Coronary artery (tissue), 2 donors: ENCODE results near the gene SOCS1.

ENCODE experiments used
- DNase-seq: peaks from one replicate; pipeline ENCODE4 v3.0.0-alpha.2; 2017; ENCODE audit warnings: low spot score
- H3K27ac ChIP-seq, 2 donors: fragments of 200-600 bp; sonication (generic); one replicate each; pipeline ENCODE4 v1.5.1; 2016 to 2019
- H3K4me3 ChIP-seq: fragments of 200-600 bp; sonication (generic); 2 replicates; pipeline ENCODE4 v1.5.1; 2016; ENCODE audit warnings: mild to moderate bottlenecking, moderate library complexity
- TF ChIP-seq, protein P1 (sequence below): fragments of 200-600 bp; sonication (generic); IDR thresholded peaks from one replicate; pipeline ENCODE4 v1.5.1; 2019; ENCODE audit warnings: antibody characterized with exemption

SOCS1 gene

GRCh38 chr16:11278681-11279628, 23.0 kb upstream of the SOCS1 start:
- no peak for DNase-seq
- TF ChIP-seq, protein P1, sequence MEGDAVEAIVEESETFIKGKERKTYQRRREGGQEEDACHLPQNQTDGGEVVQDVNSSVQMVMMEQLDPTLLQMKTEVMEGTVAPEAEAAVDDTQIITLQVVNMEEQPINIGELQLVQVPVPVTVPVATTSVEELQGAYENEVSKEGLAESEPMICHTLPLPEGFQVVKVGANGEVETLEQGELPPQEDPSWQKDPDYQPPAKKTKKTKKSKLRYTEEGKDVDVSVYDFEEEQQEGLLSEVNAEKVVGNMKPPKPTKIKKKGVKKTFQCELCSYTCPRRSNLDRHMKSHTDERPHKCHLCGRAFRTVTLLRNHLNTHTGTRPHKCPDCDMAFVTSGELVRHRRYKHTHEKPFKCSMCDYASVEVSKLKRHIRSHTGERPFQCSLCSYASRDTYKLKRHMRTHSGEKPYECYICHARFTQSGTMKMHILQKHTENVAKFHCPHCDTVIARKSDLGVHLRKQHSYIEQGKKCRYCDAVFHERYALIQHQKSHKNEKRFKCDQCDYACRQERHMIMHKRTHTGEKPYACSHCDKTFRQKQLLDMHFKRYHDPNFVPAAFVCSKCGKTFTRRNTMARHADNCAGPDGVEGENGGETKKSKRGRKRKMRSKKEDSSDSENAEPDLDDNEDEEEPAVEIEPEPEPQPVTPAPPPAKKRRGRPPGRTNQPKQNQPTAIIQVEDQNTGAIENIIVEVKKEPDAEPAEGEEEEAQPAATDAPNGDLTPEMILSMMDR = no peak
- no peak overlapping the region for H3K27ac ChIP-seq
- no peak overlapping the region for H3K4me3 ChIP-seq

DNA sequence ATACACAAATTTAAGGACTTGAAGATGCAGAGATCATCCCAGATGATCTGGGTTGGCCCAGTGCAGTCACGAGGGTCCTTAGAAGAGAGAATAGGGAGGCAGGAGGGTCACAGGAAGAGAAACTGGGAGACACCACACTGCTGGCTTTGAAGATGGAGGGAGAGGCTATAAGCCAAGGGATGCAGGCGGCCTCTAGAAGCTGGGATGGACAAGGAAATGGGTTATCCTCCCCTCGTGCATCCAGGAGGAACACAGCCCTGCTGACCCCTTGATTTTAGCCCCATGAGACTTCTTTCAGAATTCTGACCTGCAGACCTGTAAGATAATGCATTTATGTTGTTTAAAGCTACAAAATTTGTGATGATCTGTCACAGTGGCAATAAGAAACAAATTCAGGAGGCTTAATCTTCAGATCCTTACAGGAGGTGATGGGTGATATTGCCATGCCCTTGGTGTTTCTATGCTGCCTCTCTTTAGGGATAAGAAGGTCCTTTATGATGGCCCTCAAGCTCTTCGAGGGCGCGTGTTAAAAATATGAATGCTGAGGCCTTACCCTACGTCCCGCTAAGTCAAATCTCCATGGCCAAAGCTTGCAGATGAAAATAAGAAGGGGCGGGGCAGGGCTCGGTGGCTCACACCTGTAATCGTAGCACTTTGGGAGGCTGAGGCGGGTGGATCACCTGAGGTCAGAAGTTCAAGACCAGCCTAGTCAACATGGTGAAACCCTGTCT, 21.8 kb upstream of the SOCS1 start:
- H3K4me3 ChIP-seq = no peak overlapping the region

DNA sequence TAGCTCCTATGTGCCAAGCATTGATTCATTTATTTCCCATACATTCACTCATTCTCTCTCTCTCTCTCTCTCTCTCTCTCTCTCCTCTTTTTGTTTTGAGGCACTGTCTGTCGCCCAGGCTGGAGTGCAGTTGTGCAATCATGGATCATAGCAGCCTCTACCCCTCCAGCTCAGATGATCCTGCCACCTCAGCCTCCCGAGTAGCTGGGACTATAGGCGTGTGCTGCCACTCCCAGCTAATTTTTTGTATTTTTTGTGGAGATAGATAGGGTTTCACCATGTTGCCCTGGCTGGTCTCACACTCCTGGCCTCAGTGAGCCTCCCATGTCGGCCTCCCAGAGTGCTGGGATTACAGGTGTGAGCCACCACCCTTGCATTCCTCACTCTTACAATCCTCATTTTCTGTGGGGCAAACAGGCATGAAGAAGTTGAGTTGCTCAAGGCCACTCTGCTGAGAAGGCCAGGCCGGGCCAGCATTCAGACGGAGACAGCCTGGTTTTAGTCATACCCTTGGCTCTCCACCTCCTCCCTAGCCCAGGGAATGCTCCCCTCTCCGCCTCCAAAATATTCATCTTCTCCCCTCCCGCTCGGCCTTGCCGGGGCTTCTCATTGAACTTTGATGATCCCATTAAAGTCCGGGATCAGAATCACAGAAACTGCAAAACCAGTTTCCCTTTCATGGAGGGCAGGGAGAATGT, 21.0 kb upstream of the SOCS1 start:
- TF ChIP-seq, protein P1 = no peak
- Histone ChIP-seq H3K4me3 (no peak overlapping the region), H3K27ac (no peak overlapping the region)
- no peak for DNase-seq

More for the DNA sequence above, 21.8 kb upstream of the SOCS1 start:
- no peak overlapping the region for H3K27ac ChIP-seq
- TF ChIP-seq, protein P1 = no peak
- DNase-seq = no peak

DNA sequence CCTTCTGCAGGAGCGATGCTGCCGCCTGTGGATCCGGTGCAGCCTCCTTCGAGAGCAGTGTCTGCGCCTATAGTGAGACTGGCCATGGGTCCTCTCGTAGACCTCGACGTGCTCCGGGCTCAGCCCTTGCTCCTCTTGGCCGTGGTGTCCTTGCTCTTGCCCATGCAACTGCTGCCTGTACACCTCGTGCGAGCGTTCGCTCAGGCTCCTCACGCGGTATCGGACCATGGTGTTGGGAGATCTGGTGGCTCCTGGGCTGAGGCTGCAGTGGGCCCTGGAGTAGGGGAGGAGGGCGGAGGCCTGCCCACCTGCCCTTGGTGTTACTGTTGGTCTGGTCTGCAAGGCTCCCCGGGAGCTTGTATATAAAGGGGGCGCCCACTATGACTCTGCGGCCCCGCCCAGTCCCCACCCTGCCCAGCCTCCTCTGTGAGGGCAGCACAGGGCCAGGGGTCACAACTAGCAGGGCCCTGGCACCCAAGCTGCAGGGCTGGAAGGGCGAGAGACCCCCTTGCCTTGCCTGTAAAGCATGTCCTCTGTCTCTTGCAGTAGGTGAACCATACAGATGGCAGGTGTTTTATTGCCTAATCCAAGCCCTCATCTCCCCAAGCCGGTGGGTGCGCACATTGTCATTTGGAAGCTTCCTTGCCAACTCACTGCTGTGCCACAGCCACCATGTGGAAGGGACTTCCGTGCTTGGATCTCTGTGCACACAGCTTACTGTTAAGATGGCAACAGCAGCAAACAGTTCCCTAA, 20.3 kb upstream of the SOCS1 start, which contains the start of gene PRM2:
Gene PRM2 (minus strand): TSS at position 338 of the 753 bp plus-strand sequence. CDS start 110 bp downstream, at position 228.
- DNase-seq = no peak
- TF ChIP-seq, protein P1 = no peak
- H3K27ac ChIP-seq = no peak within 1 kb of the TSS
- no peak within 1 kb of the TSS for H3K4me3 ChIP-seq

GRCh38 chr16:11274964-11275363, 19.0 kb upstream of the SOCS1 start:
- Histone ChIP-seq H3K4me3 (no peak overlapping the region), H3K27ac (no peak overlapping the region)
- TF ChIP-seq, protein P1 = no peak
- no peak for DNase-seq

GRCh38 chr16:11273721-11274324, 17.8 kb upstream of the SOCS1 start:
- TF ChIP-seq, protein P1 = no peak
- no peak overlapping the region for H3K4me3 ChIP-seq
- no peak overlapping the region for H3K27ac ChIP-seq
- no peak for DNase-seq
